GM19438 (cell line): ENCODE data around the gene ITGA2.

Experiments used
- ATAC-seq: cut with Tn5 transposase; IDR thresholded peaks from one replicate; pipeline ENCODE4 v1.9.1; 2021; ENCODE audit warnings: low read depth; ENCODE audit not compliant: unreplicated experiment

Gene ITGA2

DNA sequence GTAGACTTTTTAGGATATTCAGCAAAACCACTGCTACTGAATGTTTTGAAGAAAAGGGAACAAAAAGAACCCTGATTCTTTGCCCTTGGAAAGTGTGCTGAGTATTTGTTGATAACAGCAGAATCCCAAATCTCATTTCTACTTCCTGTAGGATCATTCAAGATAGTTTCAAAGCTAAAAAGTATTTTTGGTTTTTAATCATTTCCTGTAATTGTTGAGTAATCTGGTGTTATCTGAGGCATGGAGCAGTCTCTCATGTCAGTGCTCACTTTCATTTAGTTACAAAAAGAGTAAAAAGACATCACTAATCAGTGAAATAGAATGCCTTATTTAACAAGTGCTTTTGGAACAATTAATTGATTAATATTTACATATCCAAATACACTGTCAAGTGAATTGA lies 56.1 kb downstream of the ITGA2 start:
- no peak for ATAC-seq

DNA sequence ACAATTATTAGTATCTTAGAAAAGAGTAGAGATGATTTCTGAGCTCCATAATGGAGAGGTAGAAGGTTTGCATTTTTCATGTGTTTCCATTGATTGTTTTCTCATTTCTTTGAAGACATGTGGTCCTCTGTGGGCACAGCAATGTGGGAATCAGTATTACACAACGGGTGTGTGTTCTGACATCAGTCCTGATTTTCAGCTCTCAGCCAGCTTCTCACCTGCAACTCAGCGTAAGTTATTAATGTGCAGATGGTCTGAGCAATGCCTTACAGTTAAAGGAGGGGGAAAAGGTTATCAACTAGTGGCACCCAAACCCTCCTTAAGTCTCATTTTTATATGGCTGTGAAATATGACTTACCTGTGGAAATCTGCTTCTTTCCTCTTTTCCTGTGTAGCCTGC lies 59.1 kb downstream of the ITGA2 start:
- ATAC-seq = no peak

DNA sequence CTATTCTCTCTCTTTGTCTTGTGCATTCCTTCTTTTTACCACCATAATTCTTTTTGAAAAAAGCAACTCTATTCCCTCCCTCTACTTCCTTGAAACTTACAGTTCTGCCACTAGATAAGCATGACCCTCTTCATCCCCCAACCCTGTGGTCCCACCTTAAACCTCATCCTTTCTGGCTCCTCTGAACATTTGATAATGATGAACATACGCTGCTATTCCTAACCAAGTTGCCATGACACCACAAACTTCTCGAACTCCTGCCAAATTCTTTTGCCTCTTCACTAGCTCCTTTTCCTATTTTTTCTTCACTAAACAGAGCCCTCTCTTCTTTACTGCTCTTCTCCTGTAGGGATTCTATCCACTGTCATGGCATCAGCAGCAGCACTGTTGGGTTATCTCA lies 63.3 kb downstream of the ITGA2 start:
- no peak for ATAC-seq

DNA sequence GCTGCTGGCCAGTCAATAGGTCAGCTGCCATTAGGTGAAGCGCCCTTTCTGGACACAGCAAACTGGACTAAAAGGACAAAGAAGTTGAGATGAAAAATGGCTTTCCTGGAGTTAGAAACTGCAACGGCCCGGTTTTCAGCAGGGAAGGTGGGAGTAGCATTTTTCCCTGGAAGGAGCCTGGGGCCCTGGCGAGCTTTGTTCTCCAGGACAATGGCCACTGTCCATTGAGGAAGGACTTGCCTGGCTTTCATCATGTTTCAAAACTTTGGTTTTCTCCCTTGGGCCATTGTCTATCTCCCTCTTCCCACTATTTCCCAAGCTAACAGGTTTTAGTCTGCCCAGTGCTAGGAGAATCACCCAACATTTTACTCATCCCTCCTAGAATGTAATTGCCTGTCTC lies 64.2 kb downstream of the ITGA2 start:
- no peak for ATAC-seq

DNA sequence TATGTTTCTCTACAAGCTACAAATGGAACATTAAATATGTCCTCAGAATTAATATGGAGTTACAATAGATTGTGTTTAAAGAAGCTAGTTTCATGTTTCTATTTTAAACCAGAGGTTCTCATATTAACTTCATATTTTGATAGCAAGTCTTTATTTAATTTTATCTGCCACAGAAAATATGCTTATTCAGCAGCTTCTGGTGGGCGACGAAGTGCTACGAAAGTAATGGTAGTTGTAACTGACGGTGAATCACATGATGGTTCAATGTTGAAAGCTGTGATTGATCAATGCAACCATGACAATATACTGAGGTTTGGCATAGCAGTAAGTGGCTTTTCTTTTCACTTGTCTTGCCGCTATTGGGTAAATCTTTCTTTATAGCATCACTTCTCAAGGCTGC lies 66.2 kb downstream of the ITGA2 start:
- no peak for ATAC-seq

DNA sequence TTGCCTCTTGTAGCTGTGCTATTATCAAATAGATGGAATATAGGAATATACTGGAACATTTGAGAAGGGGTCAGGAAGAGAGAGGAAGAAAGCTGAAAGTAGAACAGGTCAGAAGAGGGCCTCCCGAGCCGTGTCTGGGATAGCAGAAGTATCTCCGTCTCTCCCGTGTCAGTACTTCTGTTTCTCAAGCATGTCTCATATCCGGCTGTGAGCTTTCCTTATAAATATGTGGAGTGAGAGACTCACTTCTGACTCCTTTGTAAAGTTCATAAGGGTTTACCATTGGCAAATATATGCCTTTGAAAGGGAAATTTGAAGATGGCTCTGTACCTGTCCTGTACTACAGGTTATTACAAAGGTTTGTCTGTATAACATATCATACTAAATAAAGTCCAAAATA lies 70.1 kb downstream of the ITGA2 start:
- no peak for ATAC-seq

DNA sequence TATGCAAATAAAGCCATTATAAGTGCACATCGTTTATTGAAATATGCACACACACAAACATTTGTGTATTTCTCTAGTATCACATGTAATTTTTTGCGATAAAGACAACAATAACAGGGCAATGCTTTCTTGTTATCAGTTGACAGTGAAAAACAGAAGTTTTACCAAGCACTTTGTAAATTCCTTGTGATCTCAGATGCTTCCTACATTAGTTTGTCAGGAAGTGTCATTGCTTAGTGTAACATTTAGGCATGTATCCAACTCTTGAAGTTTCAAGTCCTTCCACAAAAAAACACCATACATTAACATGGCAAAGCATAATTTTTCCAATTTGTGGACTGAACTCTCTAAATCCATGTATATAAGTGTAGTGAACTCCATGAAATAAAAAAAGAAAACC lies 74.0 kb downstream of the ITGA2 start:
- no peak for ATAC-seq

DNA sequence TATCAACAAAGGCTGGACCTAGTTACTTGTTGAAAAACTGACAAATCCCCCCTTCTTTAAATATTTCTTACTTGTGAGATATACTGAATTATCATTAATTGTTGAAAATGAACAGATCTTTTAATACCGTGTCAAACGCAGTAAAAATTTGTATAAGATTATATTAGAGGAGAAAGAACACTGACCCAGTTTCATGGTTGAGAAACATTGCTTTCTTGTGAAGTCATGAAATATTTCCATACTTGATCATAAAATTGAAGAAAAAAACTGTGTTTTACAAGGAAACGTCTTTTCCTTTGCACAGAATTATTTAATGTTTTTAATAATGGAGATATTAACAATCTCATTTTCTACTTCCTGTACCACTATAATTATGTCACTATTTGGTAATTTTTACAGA lies 74.6 kb downstream of the ITGA2 start:
- ATAC-seq = no peak

DNA sequence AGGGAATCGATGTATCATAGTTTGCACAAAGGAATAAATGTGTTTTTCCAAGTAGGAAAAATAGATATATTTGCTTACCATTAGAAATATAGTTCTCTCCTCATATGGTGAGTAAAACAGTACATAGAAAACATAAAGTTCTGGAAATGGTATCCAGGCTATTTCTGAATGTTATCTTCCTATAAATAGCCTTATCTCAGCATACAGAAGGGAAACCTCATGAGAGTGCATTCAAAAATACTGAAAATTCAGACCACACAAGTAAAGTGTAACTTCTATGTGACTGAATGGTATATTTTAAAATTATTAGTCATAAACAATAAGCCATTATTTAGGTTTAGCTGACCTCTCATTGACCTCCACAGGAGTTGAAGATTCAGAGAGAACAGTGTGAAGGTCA lies 76.9 kb downstream of the ITGA2 start:
- ATAC-seq = no peak

DNA sequence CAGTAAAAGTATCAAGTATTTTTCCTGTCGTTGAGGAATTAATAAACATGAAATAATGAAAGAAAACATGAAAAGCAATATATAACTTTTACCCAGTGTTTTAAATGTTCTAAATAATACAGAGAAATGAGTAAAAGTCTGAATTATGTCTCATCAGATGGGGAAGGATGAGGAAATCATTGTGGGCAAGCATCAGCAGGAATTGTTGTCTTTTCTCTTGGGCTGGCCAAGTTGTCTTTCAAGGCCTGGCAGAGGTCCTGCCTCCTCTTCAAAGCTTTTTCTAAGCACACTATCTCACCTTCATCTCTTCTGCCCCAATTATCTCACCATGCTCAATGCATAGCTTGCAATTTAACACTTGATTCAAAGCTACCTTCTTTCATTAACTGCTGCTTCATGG lies 78.5 kb downstream of the ITGA2 start:
- no peak for ATAC-seq

- ATAC-seq = no peak
Measured at GRCh38 chr5:53068291-53068836, 79.2 kb downstream of the ITGA2 start.

DNA sequence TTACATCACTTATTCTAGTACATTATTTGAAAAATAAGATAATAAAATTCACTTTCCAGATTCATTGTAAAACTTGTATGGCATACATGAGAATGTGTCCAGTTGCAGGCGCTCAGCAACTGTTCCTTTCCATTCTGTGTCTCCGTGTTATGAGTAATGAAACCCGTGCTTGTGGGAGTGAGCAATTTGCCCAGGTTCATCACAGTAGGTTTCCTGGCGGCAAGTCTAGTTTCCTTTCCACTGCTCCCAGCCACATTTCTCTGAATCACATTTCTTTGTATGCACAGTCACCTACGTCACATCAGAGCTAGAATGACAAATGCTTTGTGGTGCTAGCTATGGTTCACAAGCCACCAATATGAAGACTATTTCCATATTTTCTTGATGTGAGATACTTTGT lies 80.5 kb downstream of the ITGA2 start:
- no peak for ATAC-seq

- ATAC-seq = no peak
Measured at GRCh38 chr5:53071298-53071697, 82.1 kb downstream of the ITGA2 start.

GRCh38 chr5:53071738-53072137 lies 82.6 kb downstream of the ITGA2 start:
- ATAC-seq = no peak

DNA sequence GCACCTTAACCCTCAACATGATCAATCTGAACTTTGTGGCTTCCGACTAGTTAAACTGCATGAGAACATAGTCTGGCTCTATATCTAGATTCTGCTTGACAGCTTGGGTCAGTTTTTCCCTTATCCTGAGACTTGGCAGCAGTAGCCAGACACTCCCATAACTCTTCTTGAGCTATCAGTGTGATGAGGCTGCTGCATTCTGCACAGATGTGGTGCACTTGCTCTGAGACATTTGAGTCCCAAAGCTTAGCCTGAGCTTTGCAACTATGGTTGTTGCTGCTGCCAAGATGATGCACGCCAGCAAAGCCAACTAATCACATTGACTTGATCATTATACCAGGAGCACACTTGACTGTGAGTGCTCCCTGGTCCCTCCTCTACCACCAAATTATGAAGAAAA lies 84.2 kb downstream of the ITGA2 start:
- ATAC-seq = no peak

DNA sequence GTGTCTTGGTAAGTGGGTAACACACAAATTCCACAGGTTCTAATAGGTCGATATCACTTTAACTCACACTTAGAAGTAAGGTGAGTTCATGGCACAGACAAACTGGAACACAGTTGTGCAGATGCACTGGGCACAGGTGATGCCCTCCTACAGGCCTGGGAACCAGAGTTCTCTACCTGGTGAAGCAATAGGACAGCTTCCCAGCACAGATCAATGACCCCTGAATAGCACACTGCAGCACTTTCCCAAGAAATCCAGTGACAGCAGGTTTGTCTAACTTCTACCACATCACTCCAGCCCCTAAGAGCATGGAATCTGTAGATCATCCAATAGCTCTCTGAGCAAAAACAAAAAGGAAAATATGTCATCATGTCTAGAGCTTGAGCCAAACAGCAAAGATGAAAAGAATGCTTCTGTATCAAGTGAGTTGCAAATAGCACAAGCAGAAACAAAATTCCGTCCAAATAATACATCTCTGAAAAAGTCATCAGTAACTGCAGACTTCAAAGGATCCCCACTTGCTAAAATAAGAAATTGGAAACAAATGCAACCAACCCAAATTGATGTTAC lies 86.9 kb downstream of the ITGA2 start:
- ATAC-seq = no peak

DNA sequence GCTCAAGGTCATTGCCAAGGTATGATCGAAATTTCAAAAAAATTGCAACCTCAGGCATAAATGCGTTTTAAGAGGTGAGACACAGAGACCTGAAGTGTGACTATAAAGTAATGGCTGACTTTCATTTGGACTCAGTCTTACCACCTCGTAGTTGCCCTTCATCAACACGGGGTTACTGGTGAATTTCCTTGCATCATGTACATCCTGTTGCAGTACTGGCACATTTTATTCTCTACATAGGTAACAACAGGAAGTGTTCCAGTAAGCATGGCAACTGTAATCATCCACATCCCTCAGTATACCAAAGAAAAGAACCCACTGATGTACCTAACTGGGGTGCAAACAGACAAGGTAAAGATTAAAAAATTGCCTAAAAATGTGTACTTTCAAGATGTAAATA lies 91.1 kb downstream of the ITGA2 start:
- ATAC-seq = no peak

GRCh38 chr5:53083927-53084326 lies 94.8 kb downstream of the ITGA2 start:
- ATAC-seq = no peak

GRCh38 chr5:53084546-53085255 lies 95.5 kb downstream of the ITGA2 start:
- ATAC-seq = no peak

DNA sequence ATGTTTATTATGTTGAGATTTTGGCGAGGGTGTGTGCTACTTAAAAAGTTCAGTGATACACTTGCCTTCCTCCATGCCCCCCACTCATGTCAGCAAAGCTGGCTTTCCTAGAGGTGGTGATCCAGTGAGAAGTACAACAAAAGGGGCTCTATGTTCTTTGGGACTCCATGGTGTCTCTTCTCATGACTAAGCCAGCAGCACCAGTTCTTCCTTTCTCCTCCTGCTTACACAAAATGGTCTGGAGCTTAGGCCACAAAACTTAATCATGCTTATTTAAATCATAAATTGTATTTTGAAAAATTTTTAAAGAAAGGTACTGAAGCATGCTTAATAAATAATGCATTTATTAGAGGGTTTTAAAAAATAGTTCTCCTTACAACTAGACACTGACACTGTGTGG lies 98.0 kb downstream of the ITGA2 start:
- no peak for ATAC-seq

- no peak for ATAC-seq
Measured at GRCh38 chr5:53087621-53088121, 98.5 kb downstream of the ITGA2 start.

GRCh38 chr5:53089481-53089991 lies 100.4 kb downstream of the ITGA2 start:
- ATAC-seq = peak; percentile 88
